ENCODE measurements around the gene GRB10. TPM values are rescaled to one million over a fixed set of nuclear protein-coding genes. Genes with fewer than 3 reads are reported as not detected.

The GRB10 gene
- total and polyA plus RNA-seq, 9 donors: 10.0 to 93.3 (median 27.8) TPM

DNA sequence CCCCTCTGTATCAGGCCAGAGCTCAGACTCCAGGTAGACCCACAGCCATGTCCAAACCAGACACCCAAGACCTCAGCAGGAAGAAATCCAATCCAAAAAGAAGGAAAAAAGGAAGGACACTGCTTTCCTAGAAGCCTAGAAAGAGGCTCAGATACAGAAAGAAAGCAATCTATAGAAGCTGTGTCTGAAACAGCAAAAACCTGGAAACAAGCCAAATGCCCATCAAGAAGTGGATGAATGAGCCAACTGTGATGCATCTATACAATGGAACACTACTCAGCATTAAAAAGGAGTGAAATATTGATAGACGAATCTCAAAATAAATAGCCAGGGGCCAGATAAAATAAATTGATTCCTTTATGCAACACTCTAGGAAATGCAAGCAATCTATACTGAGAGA is 31.6 kb downstream of the GRB10 start:
- no peak for DNase-seq
- Histone ChIP-seq H3K9me3 (no peaks in the 10 kb centered on the region), H3K27me3 (no peaks in the 10 kb centered on the region), H3K36me3 (no peaks in the 10 kb centered on the region), H3K4me1 (ENCODE audit: insufficient read depth) (peaks cover 6% of the 10 kb centered on the region), H3K27ac (no peak overlapping the region), H3K4me3 (no peak overlapping the region)
- whole genome bisulfite sequencing, 3 donors: 87 to 97% (median 94%) methylated on average over 1 of the region's 1 CpG
- TF ChIP-seq POLR2A (IDR thresholded peaks at IDR 0.05) (no peak), EP300 (IDR thresholded peaks at IDR 0.05) (no peak), CTCF (IDR thresholded peaks at IDR 0.05) (no peak)
- intact Hi-C loops (cut with DNase I): no loop called here

DNA sequence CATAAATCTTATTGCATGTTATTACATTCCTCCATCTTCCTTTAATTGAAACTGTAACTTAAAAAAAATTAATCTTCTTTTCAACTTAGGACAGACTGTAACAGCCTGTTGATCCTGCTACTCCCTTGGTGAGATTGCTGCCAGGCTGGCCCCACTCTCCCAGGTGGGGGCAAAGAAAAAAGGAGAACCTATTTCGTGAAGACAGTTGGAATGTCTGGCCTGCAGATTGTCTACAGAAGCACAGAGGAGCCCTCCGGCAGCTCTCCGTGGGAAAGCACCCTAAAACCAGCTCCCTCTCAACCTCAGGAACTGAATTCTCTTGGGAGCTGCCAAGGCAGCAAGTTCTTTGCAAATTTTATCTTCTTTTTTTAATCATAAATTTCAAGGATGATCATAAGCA is 32.8 kb downstream of the GRB10 start:
- H3K4me3 ChIP-seq: no peak overlapping the region
- no peak for TF ChIP-seq POLR2A (IDR thresholded peaks at IDR 0.05)
- no peak for TF ChIP-seq CTCF (IDR thresholded peaks at IDR 0.05)
- TF ChIP-seq EP300 (IDR thresholded peaks at IDR 0.05): no peak
- intact Hi-C loops (cut with DNase I): no loop called here
- no peak overlapping the region for H3K27ac ChIP-seq
- H3K4me1 ChIP-seq (ENCODE audit: insufficient read depth): peaks cover 4% of the 10 kb centered on the region
- no peaks in the 10 kb centered on the region for H3K27me3 ChIP-seq
- H3K36me3 ChIP-seq: no peaks in the 10 kb centered on the region
- 65 to 83% (median 78%) methylated on average over 3 of the region's 3 CpGs for WGBS, 3 donors
- DNase-seq: no peak
- H3K9me3 ChIP-seq: no peaks in the 10 kb centered on the region

DNA sequence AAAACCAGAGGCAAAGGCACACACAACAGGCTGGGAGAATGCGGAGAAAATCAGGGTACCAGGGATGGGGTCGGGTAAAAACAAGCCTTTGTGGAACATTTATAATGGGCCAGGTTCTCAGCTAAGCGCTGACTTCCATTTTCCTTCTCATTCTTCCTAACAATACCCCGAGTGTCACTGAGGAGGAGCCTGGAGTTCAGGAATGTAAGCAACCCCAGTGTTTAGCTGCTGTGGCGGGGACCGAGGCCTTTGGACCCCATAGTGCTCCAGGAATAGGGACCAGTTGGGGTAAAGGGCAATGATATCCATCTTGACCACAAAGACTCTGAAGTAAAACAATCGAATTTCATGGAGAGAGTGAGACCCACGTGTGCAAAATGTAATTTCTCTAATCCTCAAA is 34.2 kb downstream of the GRB10 start:
- Histone ChIP-seq H3K27me3 (no peaks in the 10 kb centered on the region), H3K9me3 (no peaks in the 10 kb centered on the region), H3K4me3 (no peak overlapping the region), H3K36me3 (no peaks in the 10 kb centered on the region), H3K4me1 (ENCODE audit: insufficient read depth) (no peaks in the 10 kb centered on the region), H3K27ac (no peak overlapping the region)
- TF ChIP-seq CTCF (IDR thresholded peaks at IDR 0.05) (no peak), POLR2A (IDR thresholded peaks at IDR 0.05) (no peak), EP300 (IDR thresholded peaks at IDR 0.05) (no peak)
- 90 to 95% (median 94%) methylated on average over 8 of the region's 8 CpGs for WGBS, 3 donors
- intact Hi-C loops (cut with DNase I): no loop called here
- DNase-seq: no peak

DNA sequence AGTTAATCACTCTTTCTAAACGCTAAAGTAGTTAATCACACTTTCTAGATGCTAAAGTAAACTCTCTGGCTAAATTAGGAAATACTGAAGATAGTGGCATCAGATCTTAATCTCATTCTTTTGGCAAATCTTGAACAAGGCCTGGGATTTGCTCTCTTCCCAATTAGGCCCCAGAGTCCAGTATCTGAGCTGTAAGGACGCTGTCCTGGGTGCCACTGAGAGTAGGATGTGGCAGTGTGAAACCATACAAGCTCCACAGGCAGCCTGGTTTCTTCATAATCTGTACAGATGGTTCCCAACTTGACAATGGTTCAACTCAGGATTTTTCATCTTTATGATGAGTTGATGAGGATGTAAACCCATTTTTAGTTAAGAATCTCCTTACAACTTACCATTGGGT is 36.9 kb downstream of the GRB10 start:
- TF ChIP-seq POLR2A (IDR thresholded peaks at IDR 0.05) (no peak), CTCF (IDR thresholded peaks at IDR 0.05) (no peak), EP300 (IDR thresholded peaks at IDR 0.05) (no peak)
- Histone ChIP-seq H3K27ac (no peak overlapping the region), H3K4me1 (ENCODE audit: insufficient read depth) (no peaks in the 10 kb centered on the region), H3K4me3 (no peak overlapping the region), H3K27me3 (no peaks in the 10 kb centered on the region), H3K36me3 (no peaks in the 10 kb centered on the region), H3K9me3 (no peaks in the 10 kb centered on the region)
- 83 to 93% (median 86%) methylated on average over 2 of the region's 2 CpGs for WGBS, 3 donors
- DNase-seq: no peak
- intact Hi-C loops (cut with DNase I): no loop called here

- TF ChIP-seq CTCF (IDR thresholded peaks at IDR 0.05) (no peak), EP300 (IDR thresholded peaks at IDR 0.05) (no peak), POLR2A (IDR thresholded peaks at IDR 0.05) (no peak)
- 86 to 93% (median 91%) methylated on average over 7 of the region's 7 CpGs for WGBS, 3 donors
- no peak for DNase-seq
- no peak overlapping the region for H3K27ac ChIP-seq
- H3K4me3 ChIP-seq: no peak overlapping the region
- intact Hi-C loops (cut with DNase I): no loop called here
- H3K27me3 ChIP-seq: no peaks in the 10 kb centered on the region
- H3K9me3 ChIP-seq: no peaks in the 10 kb centered on the region
- no peaks in the 10 kb centered on the region for H3K36me3 ChIP-seq
- no peaks in the 10 kb centered on the region for H3K4me1 ChIP-seq (ENCODE audit: insufficient read depth)
These were observed 37.4 kb downstream of the GRB10 start for GRCh38 chr7:50745336-50745735.

All from ovary (tissue), 9 donors.